ENCODE data around the gene PGR. TPM values are rescaled to one million over a fixed set of nuclear protein-coding genes. Genes with fewer than 3 reads are reported as not detected.

PGR gene
- total RNA-seq: 10 to 100 TPM in 2 of 3 donors, 1 to 10 TPM in 1; 1.8 to 36.0 (median 24.9) TPM

DNA sequence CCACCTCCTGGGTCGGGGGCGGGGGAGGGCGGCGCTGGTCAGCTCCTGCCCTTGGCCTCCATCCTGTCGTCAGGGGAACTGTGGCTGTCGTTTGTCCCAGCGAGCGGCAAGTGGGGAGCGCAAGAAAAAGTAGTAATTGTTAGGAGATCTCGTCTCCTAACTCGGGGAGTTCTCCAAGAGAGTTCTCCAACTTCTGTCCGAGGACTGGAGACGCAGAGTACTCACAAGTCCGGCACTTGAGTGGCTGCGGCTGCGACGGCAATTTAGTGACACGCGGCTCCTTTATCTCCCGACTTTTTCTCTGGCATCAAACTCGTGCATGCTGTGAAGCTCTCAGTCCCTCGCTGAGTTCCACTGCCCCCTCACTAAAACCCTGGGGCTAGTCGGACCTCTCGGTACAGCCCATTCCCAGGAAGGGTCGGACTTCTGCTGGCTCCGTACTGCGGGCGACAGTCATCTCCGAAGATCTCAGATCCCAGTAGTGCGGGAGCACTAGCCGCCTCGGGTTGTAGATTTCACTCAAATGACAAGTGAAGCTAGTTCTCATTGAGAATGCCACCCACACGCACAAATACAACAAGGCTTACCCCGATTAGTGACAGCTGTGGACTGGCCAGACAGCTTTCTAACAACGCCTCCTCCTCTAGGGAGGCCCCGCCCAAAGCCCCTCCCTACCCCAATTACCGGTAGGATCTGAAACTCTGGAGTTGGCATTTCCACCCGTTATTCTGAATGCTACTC, at the start of gene PGR:
Gene PGR, minus strand, starts transcription at position 611 of the 741 bp plus-strand sequence. CDS start 743 bp downstream, outside the sequence.
- peak within 1 kb of the TSS; percentile 76 to 92 for H3K27ac ChIP-seq
- H3K36me3 ChIP-seq: no peaks in the 10 kb centered on the region
- TF ChIP-seq CTCF (IDR thresholded peaks at IDR 0.05) (no peak), POLR2A (IDR thresholded peaks at IDR 0.05) (no peak), POLR2AphosphoS5 (IDR thresholded peaks at IDR 0.05) (no peak)
- H3K4me3 ChIP-seq: peak within 1 kb of the TSS; percentile 56 to 87 (median 71)
- H3K9me3 ChIP-seq: no peaks in the 10 kb centered on the region
- no peaks in the 10 kb centered on the region for H3K4me1 ChIP-seq
- peak; percentile 52 to 56 for DNase-seq (ENCODE audit: low spot score in 2 of 2)
- intact Hi-C loops (cut with DNase I; ENCODE audit: low total_unique reads): no loop called here
- H3K27me3 ChIP-seq: peaks cover 0 to 14% of the 10 kb centered on the region in 2 donors

- no peak for TF ChIP-seq POLR2A (IDR thresholded peaks at IDR 0.05)
- no peak for TF ChIP-seq CTCF (IDR thresholded peaks at IDR 0.05)
- TF ChIP-seq POLR2AphosphoS5 (IDR thresholded peaks at IDR 0.05): no peak
- intact Hi-C loops (cut with DNase I; ENCODE audit: low total_unique reads): no loop called here
- DNase-seq (ENCODE audit: low spot score in 2 of 2): no peak
These were observed 46.8 kb upstream of the PGR start for GRCh38 chr11:101176381-101176780.

DNA sequence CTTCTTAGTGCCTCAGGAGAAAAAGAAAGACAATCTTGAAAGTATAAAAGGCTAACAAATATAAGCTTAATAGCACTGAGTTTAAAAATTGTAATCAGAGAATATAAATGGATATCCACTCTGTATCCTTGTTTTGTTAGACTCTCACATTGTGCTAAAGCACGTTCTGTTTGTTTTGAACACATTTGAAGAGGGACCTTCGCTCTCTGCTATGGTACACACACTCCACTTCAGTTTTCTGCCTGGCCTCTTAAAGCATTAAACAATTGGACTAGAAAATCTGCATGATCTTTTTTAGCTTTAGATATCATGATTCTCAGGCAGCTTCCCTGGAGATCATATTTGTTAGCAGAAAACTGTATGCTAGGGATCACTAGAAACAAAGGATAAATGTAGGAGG, 40.3 kb upstream of the PGR start:
- no peaks in the 10 kb centered on the region for H3K36me3 ChIP-seq

More at GRCh38 chr11:101176381-101176780, 46.8 kb upstream of the PGR start:
- no peaks in the 10 kb centered on the region for H3K4me1 ChIP-seq
- H3K27me3 ChIP-seq: no peaks in the 10 kb centered on the region
- no peaks in the 10 kb centered on the region for H3K36me3 ChIP-seq
- H3K4me3 ChIP-seq: no peak overlapping the region
- no peaks in the 10 kb centered on the region for H3K9me3 ChIP-seq
- H3K27ac ChIP-seq: no peak overlapping the region

DNA sequence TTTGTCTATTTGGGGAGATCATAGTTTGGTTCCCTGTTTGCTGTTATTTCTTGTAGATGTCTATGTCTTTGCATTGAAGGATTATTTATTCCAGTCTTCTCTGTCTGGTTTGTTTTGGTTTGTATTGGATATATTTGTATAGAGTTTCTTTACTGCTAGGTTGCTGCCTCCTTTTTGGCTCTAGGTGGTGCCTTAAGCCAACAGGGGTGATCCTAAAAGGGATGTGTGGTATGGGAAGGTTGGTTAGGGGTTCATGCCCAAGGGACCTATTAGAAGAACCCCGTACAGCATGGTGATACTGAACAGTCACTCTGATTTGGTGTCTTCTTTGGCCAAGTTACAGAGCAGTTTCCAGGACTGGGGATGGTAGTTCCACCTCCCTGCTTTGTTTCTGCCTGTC, 36.4 kb upstream of the PGR start:
- TF ChIP-seq CTCF (IDR thresholded peaks at IDR 0.05): no peak
- TF ChIP-seq POLR2A (IDR thresholded peaks at IDR 0.05): no peak
- TF ChIP-seq POLR2AphosphoS5 (IDR thresholded peaks at IDR 0.05): no peak
- intact Hi-C loops (cut with DNase I; ENCODE audit: low total_unique reads): no loop called here
- Histone ChIP-seq H3K9me3 (peaks cover 0 to 8% of the 10 kb centered on the region in 2 donors), H3K36me3 (no peaks in the 10 kb centered on the region), H3K4me3 (no peak overlapping the region), H3K27me3 (no peaks in the 10 kb centered on the region), H3K27ac (no peak overlapping the region), H3K4me1 (no peaks in the 10 kb centered on the region)
- no peak for DNase-seq (ENCODE audit: low spot score in 2 of 2)

More for the DNA sequence above, 40.3 kb upstream of the PGR start:
- Histone ChIP-seq H3K27me3 (no peaks in the 10 kb centered on the region), H3K27ac (no peak overlapping the region), H3K4me1 (no peaks in the 10 kb centered on the region), H3K9me3 (peaks cover 0 to 8% of the 10 kb centered on the region in 2 donors), H3K4me3 (no peak overlapping the region)
- TF ChIP-seq CTCF (IDR thresholded peaks at IDR 0.05) (no peak), POLR2AphosphoS5 (IDR thresholded peaks at IDR 0.05) (no peak), POLR2A (IDR thresholded peaks at IDR 0.05) (no peak)
- intact Hi-C loops (cut with DNase I; ENCODE audit: low total_unique reads): no loop called here
- no peak for DNase-seq (ENCODE audit: low spot score in 2 of 2)

- no peaks in the 10 kb centered on the region for H3K27me3 ChIP-seq
- H3K27ac ChIP-seq: no peak overlapping the region
- no peak for DNase-seq (ENCODE audit: low spot score in 2 of 2)
- H3K4me3 ChIP-seq: no peak overlapping the region
- H3K36me3 ChIP-seq: no peaks in the 10 kb centered on the region
- TF ChIP-seq POLR2A (IDR thresholded peaks at IDR 0.05) (no peak), POLR2AphosphoS5 (IDR thresholded peaks at IDR 0.05) (no peak), CTCF (IDR thresholded peaks at IDR 0.05) (no peak)
- intact Hi-C loops (cut with DNase I; ENCODE audit: low total_unique reads): no loop called here
- H3K9me3 ChIP-seq: peaks cover 11 to 22% of the 10 kb centered on the region in 2 donors
- H3K4me1 ChIP-seq: no peaks in the 10 kb centered on the region
These were observed 28.5 kb upstream of the PGR start for GRCh38 chr11:101158119-101158518.
